WERI-Rb-1 (cell line): ENCODE measurements around the gene SPARCL1.
"Not testable (repeated sequence)": the region's sequence is repeated elsewhere in the genome, so short reads cannot be mapped to it uniquely, and the experiment has no call there.

Experiments
- DNase-seq: peaks from one replicate; pipeline ENCODE4 v3.0.0-alpha.2; 2020
- H3K27ac ChIP-seq: fragments of 250-450 bp; sonication (Bioruptor Pico); 2 replicates; pipeline ENCODE4 v1.5.1; 2020; ENCODE audit warnings: mild to moderate bottlenecking, moderate library complexity
- H3K27me3 ChIP-seq: fragments of 250-450 bp; sonication (Bioruptor Pico); 2 replicates; pipeline ENCODE4 v1.5.1; 2021; ENCODE audit warnings: mild to moderate bottlenecking, low read depth, moderate library complexity; ENCODE audit not compliant: insufficient read depth, severe bottlenecking
- H3K36me3 ChIP-seq: fragments of 250-450 bp; sonication (Bioruptor Pico); 2 replicates; pipeline ENCODE4 v1.5.1; 2020; ENCODE audit warnings: mild to moderate bottlenecking, moderate library complexity
- H3K4me3 ChIP-seq: 2 replicates; pipeline ENCODE4 v1.5.1; 2011; ENCODE audit warnings: low read depth, mild to moderate bottlenecking, control low read depth, low read length
- H3K9me3 ChIP-seq: fragments of 250-450 bp; sonication (Bioruptor Pico); 2 replicates; pipeline ENCODE4 v1.5.1; 2021; ENCODE audit warnings: mild to moderate bottlenecking, moderate library complexity; ENCODE audit not compliant: severe bottlenecking
- CTCF ChIP-seq: IDR thresholded peaks from 2 replicates; pipeline ENCODE4 v1.5.1; 2011; ENCODE audit warnings: low read depth, mild to moderate bottlenecking, control low read depth, inconsistent platforms, low read length

Gene SPARCL1

GRCh38 chr4:87497578-87497977, 31.6 kb downstream of the SPARCL1 start:
- Histone ChIP-seq H3K27me3 (no peaks in the 10 kb centered on the region), H3K4me3 (no peak overlapping the region), H3K27ac (no peak overlapping the region), H3K9me3 (no peaks in the 10 kb centered on the region), H3K36me3 (no peaks in the 10 kb centered on the region)
- no peak for TF ChIP-seq CTCF
- no peak for DNase-seq

GRCh38 chr4:87497159-87497558, 32.0 kb downstream of the SPARCL1 start:
- Histone ChIP-seq H3K36me3 (no peaks in the 10 kb centered on the region), H3K4me3 (no peak overlapping the region), H3K27ac (no peak overlapping the region), H3K27me3 (no peaks in the 10 kb centered on the region), H3K9me3 (no peaks in the 10 kb centered on the region)
- DNase-seq, result peak; percentile 11
- TF ChIP-seq CTCF, result peak; percentile 58

- H3K36me3 ChIP-seq, result no peaks in the 10 kb centered on the region
- no peak for TF ChIP-seq CTCF
- H3K9me3 ChIP-seq, result no peaks in the 10 kb centered on the region
- H3K4me3 ChIP-seq, result no peak overlapping the region
- no peak overlapping the region for H3K27ac ChIP-seq
- no peak for DNase-seq
- H3K27me3 ChIP-seq, result no peaks in the 10 kb centered on the region
Measured at GRCh38 chr4:87493115-87493514, 36.1 kb downstream of the SPARCL1 start.

- not testable (repeated sequence) for H3K4me3 ChIP-seq, H3K9me3 ChIP-seq, H3K27ac ChIP-seq, H3K27me3 ChIP-seq, H3K36me3 ChIP-seq, DNase-seq
Measured at GRCh38 chr4:87491851-87492250, 37.3 kb downstream of the SPARCL1 start.

GRCh38 chr4:87491436-87491835, 37.7 kb downstream of the SPARCL1 start:
- Histone ChIP-seq H3K36me3 (no peaks in the 10 kb centered on the region), H3K27ac (no peak overlapping the region), H3K9me3 (no peaks in the 10 kb centered on the region), H3K27me3 (no peaks in the 10 kb centered on the region), H3K4me3 (no peak overlapping the region)
- TF ChIP-seq CTCF, result no peak
- no peak for DNase-seq

GRCh38 chr4:87490664-87491369, 38.4 kb downstream of the SPARCL1 start:
- no peak for TF ChIP-seq CTCF
- DNase-seq, result no peak
- Histone ChIP-seq H3K27me3 (no peaks in the 10 kb centered on the region), H3K9me3 (no peaks in the 10 kb centered on the region), H3K36me3 (no peaks in the 10 kb centered on the region), H3K27ac (no peak overlapping the region), H3K4me3 (no peak overlapping the region)
